Measurements from ENCODE around the gene TMEM151A.
A peak's percentile ranks its signal among the peaks of the same experiment; 100 is the strongest.
"Not testable (repeated sequence)": the region's sequence is repeated elsewhere in the genome, so short reads cannot be mapped to it uniquely, and the experiment has no call there.

Gene TMEM151A

DNA sequence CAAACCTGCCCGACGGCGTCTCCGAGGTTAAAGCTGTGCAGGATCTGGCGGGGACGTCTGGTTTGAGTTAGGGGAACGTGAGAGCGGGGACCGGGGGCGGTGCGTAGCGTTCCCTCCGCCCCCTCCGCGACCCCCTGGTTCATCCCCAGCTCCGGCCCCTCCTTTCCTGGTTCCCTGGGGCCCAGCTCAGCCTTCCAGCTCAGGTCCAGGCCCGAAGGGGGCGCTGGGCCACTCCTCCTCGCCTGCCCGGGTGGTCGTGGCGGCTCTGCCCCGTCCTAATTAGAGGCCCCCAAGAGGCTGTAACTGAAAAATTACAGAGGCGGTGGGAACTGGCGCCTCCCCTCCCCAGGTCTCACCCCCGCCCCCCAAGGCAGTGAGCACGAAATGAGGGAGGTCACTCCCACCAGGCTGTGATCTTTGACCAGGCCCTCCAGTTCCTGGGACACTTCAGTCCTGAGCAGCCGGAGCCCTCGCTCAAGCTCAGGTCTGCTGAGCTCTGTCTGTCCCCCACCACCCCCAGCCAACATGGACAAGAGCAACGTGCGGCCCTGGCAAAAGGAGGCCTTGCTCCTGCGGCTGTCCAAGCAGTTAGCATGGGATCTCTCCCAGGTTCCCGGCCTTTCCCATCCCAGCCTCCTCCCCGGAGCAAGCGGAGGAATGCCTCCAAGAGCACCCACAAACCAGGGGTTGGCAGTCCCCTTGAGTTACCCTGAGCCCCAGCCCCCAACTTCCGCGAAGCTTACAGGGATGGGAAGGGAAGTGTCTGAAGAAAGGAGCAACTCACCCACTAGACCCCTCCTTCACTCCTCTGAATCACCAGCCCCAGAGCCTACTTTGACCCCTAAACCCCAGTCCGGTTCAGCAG is 21.9 kb downstream of the TMEM151A start:
- Histone ChIP-seq H3K9ac (ENCODE audit: low read depth, low read length) (peak overlapping the region; percentile 60), H3K4me3 (ENCODE audit: low read depth, low read length) (peak overlapping the region; percentile 65), H3K9me3 (ENCODE audit: control insufficient read depth, insufficient read depth, low read length) (no peaks in the 10 kb centered on the region), H3K36me3 (ENCODE audit: control insufficient read depth, insufficient read depth, low read length) (no peaks in the 10 kb centered on the region), H3K4me1 (ENCODE audit: control insufficient read depth, insufficient read depth, low read length) (peaks cover 17% of the 10 kb centered on the region), H3K27me3 (ENCODE audit: control insufficient read depth, insufficient read depth, low read length) (peaks cover 4% of the 10 kb centered on the region)

GRCh38 chr11:66314186-66314501 is 22.4 kb downstream of the TMEM151A start:
- Histone ChIP-seq H3K9ac (ENCODE audit: low read depth, low read length) (peak overlapping the region; percentile 60), H3K27me3 (ENCODE audit: control insufficient read depth, insufficient read depth, low read length) (peaks cover 4% of the 10 kb centered on the region), H3K4me1 (ENCODE audit: control insufficient read depth, insufficient read depth, low read length) (peaks cover 17% of the 10 kb centered on the region), H3K9me3 (ENCODE audit: control insufficient read depth, insufficient read depth, low read length) (no peaks in the 10 kb centered on the region), H3K36me3 (ENCODE audit: control insufficient read depth, insufficient read depth, low read length) (no peaks in the 10 kb centered on the region), H3K4me3 (ENCODE audit: low read depth, low read length) (no peak overlapping the region)

- Histone ChIP-seq H3K9ac (ENCODE audit: low read depth, low read length) (no peak overlapping the region), H3K4me3 (ENCODE audit: low read depth, low read length) (no peak overlapping the region), H3K36me3 (ENCODE audit: control insufficient read depth, insufficient read depth, low read length) (no peaks in the 10 kb centered on the region), H3K9me3 (ENCODE audit: control insufficient read depth, insufficient read depth, low read length) (no peaks in the 10 kb centered on the region), H3K27me3 (ENCODE audit: control insufficient read depth, insufficient read depth, low read length) (peaks cover 4% of the 10 kb centered on the region), H3K4me1 (ENCODE audit: control insufficient read depth, insufficient read depth, low read length) (peaks cover 17% of the 10 kb centered on the region)
Observed at GRCh38 chr11:66314561-66315497, 23.1 kb downstream of the TMEM151A start.

DNA sequence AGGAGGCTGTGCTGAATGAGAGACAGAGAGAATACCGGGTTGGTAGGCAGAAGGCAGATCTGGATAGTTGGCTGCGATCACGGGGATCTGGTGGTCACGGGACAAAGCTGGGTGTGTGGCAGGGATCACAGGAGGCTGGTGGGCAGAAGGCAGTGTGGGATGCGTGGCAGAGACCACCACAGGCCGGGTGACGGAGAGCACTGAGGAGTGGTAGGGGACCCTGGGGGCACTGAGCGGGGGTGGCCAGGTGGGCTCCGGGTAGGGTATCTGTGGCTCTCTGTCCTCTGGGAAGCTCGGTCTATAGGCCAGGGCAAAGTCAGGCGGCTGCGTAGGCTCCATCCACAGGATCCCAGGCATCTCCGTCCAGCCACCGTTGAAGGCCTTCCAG is 23.8 kb downstream of the TMEM151A start:
- Histone ChIP-seq H3K36me3 (ENCODE audit: control insufficient read depth, insufficient read depth, low read length) (no peaks in the 10 kb centered on the region), H3K27me3 (ENCODE audit: control insufficient read depth, insufficient read depth, low read length) (peaks cover 2% of the 10 kb centered on the region), H3K4me3 (ENCODE audit: low read depth, low read length) (no peak overlapping the region), H3K9ac (ENCODE audit: low read depth, low read length) (no peak overlapping the region), H3K9me3 (ENCODE audit: control insufficient read depth, insufficient read depth, low read length) (no peaks in the 10 kb centered on the region), H3K4me1 (ENCODE audit: control insufficient read depth, insufficient read depth, low read length) (peaks cover 17% of the 10 kb centered on the region)

DNA sequence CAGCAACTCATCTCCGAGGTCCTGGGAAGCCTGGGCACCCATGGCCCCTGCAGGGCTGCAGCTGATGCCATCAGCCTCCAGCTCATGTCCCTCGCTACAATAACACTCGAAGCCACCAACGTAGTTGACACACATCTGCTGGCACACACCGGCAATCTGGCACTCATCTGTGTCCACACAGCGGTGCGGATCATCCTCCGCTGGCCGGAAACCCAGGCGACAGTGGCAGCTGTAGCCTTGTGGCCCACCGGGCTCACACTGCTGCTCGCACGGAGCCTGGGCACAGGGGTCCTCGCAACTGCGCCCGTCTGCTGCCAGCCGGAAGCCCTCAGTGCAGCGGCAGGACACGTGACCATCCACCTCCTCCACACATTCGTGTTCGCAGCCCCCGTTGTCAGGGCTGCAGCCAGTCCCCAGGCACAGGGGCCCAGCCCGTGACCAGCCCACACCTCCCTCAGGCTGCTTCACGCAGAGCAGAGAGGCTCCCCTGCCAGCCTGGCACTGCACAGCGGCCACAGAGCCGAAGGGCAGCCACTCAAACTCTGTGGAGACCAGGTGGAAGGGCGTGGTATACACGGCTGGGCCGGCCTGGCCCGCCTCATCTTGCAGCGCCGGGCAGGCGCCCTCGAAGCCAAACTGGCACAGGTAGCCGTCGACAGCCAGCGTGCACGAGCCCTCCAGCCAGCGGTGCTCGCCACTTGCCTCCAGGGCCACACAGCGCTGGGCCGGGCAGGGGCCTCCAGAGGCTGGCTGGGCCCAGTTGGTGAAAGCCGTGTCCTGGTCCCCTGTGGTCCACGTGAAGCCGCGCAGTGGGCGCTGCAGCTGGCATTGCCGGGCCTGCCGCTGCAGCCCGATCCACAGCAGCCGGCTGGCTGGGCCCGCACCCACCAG is 24.5 kb downstream of the TMEM151A start:
- peaks cover 15% of the 10 kb centered on the region for H3K4me1 ChIP-seq (ENCODE audit: control insufficient read depth, insufficient read depth, low read length)
- H3K36me3 ChIP-seq (ENCODE audit: control insufficient read depth, insufficient read depth, low read length), result no peaks in the 10 kb centered on the region
- H3K27me3 ChIP-seq (ENCODE audit: control insufficient read depth, insufficient read depth, low read length), result peaks cover 2% of the 10 kb centered on the region
- no peak overlapping the region for H3K4me3 ChIP-seq (ENCODE audit: low read depth, low read length)
- H3K9me3 ChIP-seq (ENCODE audit: control insufficient read depth, insufficient read depth, low read length), result no peaks in the 10 kb centered on the region
- H3K9ac ChIP-seq (ENCODE audit: low read depth, low read length), result no peak overlapping the region

- no peaks in the 10 kb centered on the region for H3K36me3 ChIP-seq (ENCODE audit: control insufficient read depth, insufficient read depth, low read length)
- H3K27me3 ChIP-seq (ENCODE audit: control insufficient read depth, insufficient read depth, low read length), result peaks cover 2% of the 10 kb centered on the region
- H3K9ac ChIP-seq (ENCODE audit: low read depth, low read length), result no peak within 1 kb of the TSS
- no peaks in the 10 kb centered on the region for H3K9me3 ChIP-seq (ENCODE audit: control insufficient read depth, insufficient read depth, low read length)
- peak within 1 kb of the TSS; percentile 13 for H3K4me3 ChIP-seq (ENCODE audit: low read depth, low read length)
- H3K4me1 ChIP-seq (ENCODE audit: control insufficient read depth, insufficient read depth, low read length), result peaks cover 13% of the 10 kb centered on the region
Observed at GRCh38 chr11:66316849-66317251, 25.2 kb downstream of the TMEM151A start, which contains the start of gene CD248. Gene CD248 (minus strand): TSS chr11:66317044. CDS start chr11:66317027, 17 bp downstream.

DNA sequence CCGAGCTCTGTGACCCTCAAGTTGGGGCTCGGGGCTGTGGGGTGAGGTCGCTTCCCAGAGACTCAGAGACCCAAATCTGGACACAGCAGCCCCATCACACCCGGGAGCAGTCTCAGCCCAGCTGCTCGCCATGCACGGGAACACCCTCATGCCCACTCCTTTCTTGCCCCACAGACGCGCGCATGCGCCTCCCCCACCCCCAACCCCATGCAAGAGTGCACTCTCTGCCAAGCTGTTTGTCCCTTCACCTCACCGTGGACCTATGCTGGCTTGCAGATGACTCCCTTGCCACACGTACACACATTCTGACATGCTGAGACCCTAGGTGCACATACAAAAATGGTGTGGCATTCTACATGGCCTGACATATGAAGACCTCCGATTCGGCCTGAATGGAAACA is 25.6 kb downstream of the TMEM151A start:
- H3K4me1 ChIP-seq (ENCODE audit: control insufficient read depth, insufficient read depth, low read length), result peaks cover 13% of the 10 kb centered on the region
- H3K9ac ChIP-seq (ENCODE audit: low read depth, low read length), result no peak overlapping the region
- H3K4me3 ChIP-seq (ENCODE audit: low read depth, low read length), result no peak overlapping the region

GRCh38 chr11:66317723-66318599 is 26.3 kb downstream of the TMEM151A start:
- Histone ChIP-seq H3K9me3 (ENCODE audit: control insufficient read depth, insufficient read depth, low read length) (no peaks in the 10 kb centered on the region), H3K4me3 (ENCODE audit: low read depth, low read length) (peak overlapping the region; percentile 13), H3K4me1 (ENCODE audit: control insufficient read depth, insufficient read depth, low read length) (peaks cover 13% of the 10 kb centered on the region), H3K9ac (ENCODE audit: low read depth, low read length) (no peak overlapping the region), H3K27me3 (ENCODE audit: control insufficient read depth, insufficient read depth, low read length) (peaks cover 2% of the 10 kb centered on the region), H3K36me3 (ENCODE audit: control insufficient read depth, insufficient read depth, low read length) (no peaks in the 10 kb centered on the region)

More for the DNA sequence above, 25.6 kb downstream of the TMEM151A start:
- H3K36me3 ChIP-seq (ENCODE audit: control insufficient read depth, insufficient read depth, low read length), result no peaks in the 10 kb centered on the region
- H3K9me3 ChIP-seq (ENCODE audit: control insufficient read depth, insufficient read depth, low read length), result no peaks in the 10 kb centered on the region
- peaks cover 2% of the 10 kb centered on the region for H3K27me3 ChIP-seq (ENCODE audit: control insufficient read depth, insufficient read depth, low read length)

GRCh38 chr11:66318600-66318970 is 26.9 kb downstream of the TMEM151A start:
- H3K9me3 ChIP-seq (ENCODE audit: control insufficient read depth, insufficient read depth, low read length), result no peaks in the 10 kb centered on the region
- no peaks in the 10 kb centered on the region for H3K36me3 ChIP-seq (ENCODE audit: control insufficient read depth, insufficient read depth, low read length)
- peaks cover 2% of the 10 kb centered on the region for H3K27me3 ChIP-seq (ENCODE audit: control insufficient read depth, insufficient read depth, low read length)
- peaks cover 13% of the 10 kb centered on the region for H3K4me1 ChIP-seq (ENCODE audit: control insufficient read depth, insufficient read depth, low read length)
- H3K9ac ChIP-seq (ENCODE audit: low read depth, low read length), result no peak overlapping the region
- no peak overlapping the region for H3K4me3 ChIP-seq (ENCODE audit: low read depth, low read length)

- H3K4me1 ChIP-seq (ENCODE audit: control insufficient read depth, insufficient read depth, low read length); H3K4me3 ChIP-seq (ENCODE audit: low read depth, low read length); H3K36me3 ChIP-seq (ENCODE audit: control insufficient read depth, insufficient read depth, low read length); H3K9ac ChIP-seq (ENCODE audit: low read depth, low read length); H3K9me3 ChIP-seq (ENCODE audit: control insufficient read depth, insufficient read depth, low read length); H3K27me3 ChIP-seq (ENCODE audit: control insufficient read depth, insufficient read depth, low read length): not testable (repeated sequence)
Observed at GRCh38 chr11:66320289-66320688, 28.6 kb downstream of the TMEM151A start.
